Activated T-helper 9 cell treated with anti-CD3 and anti-CD28 coated beads, Interleukin-2, amount 50 U/mL, for 16 hours (primary cell): ENCODE measurements around the gene OTOF.

ENCODE experiments used
- DNase-seq: peaks from one replicate; pipeline ENCODE4 v3.0.0-alpha.2; 2020; ENCODE audit warnings: low read depth

OTOF gene

GRCh38 chr2:26464390-26465265 lies 13.3 kb downstream of the OTOF start:
- no peak for DNase-seq

GRCh38 chr2:26463244-26464192 lies 14.4 kb downstream of the OTOF start:
- DNase-seq = no peak

GRCh38 chr2:26462511-26463243 lies 15.2 kb downstream of the OTOF start:
- DNase-seq = no peak

- no peak for DNase-seq
Measured at GRCh38 chr2:26462100-26462499, 15.8 kb downstream of the OTOF start.

GRCh38 chr2:26461601-26462023 lies 16.3 kb downstream of the OTOF start:
- DNase-seq = no peak

GRCh38 chr2:26460613-26461031 lies 17.3 kb downstream of the OTOF start:
- DNase-seq = no peak

- no peak for DNase-seq
Measured at GRCh38 chr2:26459991-26460612, 17.8 kb downstream of the OTOF start.

GRCh38 chr2:26458365-26459042 lies 19.4 kb downstream of the OTOF start:
- no peak for DNase-seq

- no peak for DNase-seq
Measured at GRCh38 chr2:26457695-26458364, 20.1 kb downstream of the OTOF start.

- DNase-seq = no peak
Measured at GRCh38 chr2:26457251-26457666, 20.7 kb downstream of the OTOF start.

- no peak for DNase-seq
Measured at GRCh38 chr2:26456440-26457250, 21.3 kb downstream of the OTOF start.

- no peak for DNase-seq
Measured at GRCh38 chr2:26455670-26456439, 22.1 kb downstream of the OTOF start.

- DNase-seq = no peak
Measured at GRCh38 chr2:26455037-26455669, 22.8 kb downstream of the OTOF start.

GRCh38 chr2:26454561-26455001 lies 23.3 kb downstream of the OTOF start:
- no peak for DNase-seq

GRCh38 chr2:26453421-26454329 lies 24.2 kb downstream of the OTOF start:
- DNase-seq = no peak

GRCh38 chr2:26451700-26452099 lies 26.2 kb downstream of the OTOF start:
- no peak for DNase-seq

- no peak for DNase-seq
Measured at GRCh38 chr2:26450031-26450635, 27.8 kb downstream of the OTOF start.
